HG02938 (cell line): ENCODE measurements around the gene ARHGAP19.
"Not testable (repeated sequence)": the region's sequence is repeated elsewhere in the genome, so short reads cannot be mapped to it uniquely, and the experiment has no call there.

Experiments used
- ATAC-seq: cut with Tn5 transposase; IDR thresholded peaks from one replicate; pipeline ENCODE4 v1.9.1; 2021; ENCODE audit warnings: mild to moderate bottlenecking, moderate library complexity; ENCODE audit not compliant: unreplicated experiment

ARHGAP19 gene

DNA sequence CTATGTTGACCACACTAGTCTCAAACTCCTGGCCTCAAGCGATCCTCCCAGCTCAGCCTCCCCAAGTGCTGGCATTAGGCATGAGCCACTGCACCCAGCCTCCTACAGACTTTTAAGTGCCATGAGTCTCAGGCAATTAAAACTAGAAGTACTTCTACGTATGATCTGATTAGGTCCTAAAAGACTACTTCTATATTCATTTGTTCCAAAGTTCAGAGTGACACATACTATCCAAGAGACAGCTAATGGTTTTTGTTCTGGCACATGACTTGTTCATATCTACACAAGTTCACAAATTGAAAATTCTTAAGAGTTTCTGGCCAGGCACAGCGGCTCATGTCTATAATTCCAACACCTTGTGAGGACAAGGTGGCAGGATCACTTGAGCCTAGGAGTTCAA lies 11.7 kb downstream of the ARHGAP19 start:
- no peak for ATAC-seq

DNA sequence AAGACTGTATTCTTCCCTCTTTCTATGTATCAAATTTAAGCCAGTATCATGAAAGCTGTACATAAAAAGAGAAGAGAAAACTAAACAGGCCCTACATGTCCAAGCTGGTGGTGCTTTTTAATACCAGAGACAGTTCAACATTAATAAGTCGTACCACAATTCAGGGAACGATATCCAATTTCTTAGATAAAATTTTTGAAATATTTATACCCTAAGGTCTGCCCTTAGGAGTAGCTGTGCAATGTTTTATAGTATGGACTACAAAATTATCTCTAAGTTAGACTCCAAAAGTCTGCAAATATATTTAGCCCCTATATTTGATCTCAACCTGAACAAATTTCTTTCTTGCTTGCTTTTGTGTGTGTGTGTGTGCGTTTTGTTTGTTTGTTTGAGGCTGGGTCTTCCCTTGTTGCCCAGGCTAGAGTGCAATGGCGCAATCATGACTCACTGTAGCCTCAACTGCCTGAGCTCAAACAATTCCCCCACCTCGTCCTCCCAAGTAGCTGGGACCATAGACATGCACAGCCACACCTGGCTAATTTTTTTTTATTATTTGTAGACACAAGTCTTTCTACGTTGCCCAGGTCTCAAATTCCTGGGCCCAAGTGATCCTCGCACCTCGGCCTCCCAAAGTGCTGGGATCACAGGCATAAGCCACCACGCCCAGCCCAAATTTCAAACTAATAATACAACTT lies 13.2 kb downstream of the ARHGAP19 start:
- ATAC-seq = no peak

DNA sequence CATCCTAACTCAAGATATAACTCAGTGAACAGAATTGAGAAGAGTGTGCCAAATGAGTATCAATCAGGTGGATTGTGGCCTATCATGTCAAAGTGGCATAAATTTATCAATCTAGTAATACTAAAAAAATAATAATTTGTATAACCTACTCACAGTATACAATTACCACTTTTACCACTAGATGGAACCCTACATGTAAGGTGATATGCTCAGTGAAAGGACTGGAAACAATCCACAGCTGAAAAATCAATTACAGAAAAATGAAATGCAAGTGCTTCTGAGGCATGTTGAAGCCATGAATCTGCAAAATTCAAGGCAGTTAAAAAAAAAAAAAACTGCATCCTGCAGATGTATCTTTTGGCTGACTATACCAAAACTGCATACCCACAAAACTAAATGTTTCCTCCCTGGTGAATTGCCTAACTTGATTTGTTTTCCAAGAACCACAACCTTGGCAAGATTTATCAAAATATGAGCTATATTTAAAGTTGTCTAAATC lies 13.9 kb downstream of the ARHGAP19 start:
- no peak for ATAC-seq

DNA sequence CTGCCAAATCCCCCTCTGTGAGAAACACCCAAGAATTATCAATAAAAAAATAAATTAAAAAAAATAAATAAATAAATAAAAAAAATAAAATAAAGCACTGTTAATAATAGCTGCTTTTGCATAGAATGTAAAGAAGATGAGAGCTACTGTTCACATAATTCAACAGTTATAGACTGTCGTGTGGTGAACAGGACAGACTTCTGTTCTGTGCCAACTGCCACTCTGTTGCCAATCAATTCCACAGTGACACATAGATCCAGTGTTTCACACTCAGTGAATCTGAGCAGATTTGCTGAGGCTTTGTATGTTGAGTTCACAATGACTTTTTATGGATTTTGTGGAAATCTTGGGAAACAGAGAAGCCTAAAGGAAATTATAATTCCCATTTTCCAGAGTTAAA lies 14.9 kb downstream of the ARHGAP19 start:
- ATAC-seq = no peak

DNA sequence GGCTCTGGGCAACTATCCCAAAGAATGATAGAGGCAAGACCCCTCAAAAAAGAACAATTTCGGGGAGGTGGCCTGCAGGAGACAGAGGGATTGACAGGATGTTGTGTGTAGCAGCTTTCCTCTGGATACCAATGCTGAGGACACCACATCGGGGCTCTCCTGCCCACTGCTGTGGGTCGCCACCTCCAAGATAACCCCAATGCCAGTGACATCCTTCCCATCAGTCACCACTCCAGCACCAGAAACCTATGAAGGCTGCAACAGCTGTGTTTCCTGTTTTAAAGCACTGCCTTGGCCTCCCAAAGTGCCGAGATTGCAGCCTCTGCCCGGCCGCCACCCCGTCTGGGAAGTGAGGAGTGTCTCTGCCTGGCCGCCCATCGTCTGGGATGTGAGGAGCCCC lies 17.6 kb downstream of the ARHGAP19 start:
- ATAC-seq = no peak

DNA sequence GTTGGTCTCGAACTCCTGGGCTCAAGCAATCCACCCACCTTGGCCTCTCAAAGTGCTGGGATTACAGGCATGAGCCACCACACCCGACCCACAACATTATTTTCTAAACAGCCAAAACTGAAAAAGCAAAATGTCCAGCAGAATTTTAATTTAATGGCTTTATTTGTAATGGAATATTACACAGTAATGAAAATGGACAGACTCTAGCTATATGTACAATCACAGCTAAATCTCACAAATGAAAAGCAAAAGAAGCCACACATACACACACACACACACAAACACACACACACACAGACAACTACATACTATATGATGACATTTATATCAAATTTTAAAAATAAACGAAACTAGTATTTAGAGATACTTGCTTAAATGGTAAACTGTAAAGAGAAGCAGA lies 18.7 kb downstream of the ARHGAP19 start:
- ATAC-seq = no peak

DNA sequence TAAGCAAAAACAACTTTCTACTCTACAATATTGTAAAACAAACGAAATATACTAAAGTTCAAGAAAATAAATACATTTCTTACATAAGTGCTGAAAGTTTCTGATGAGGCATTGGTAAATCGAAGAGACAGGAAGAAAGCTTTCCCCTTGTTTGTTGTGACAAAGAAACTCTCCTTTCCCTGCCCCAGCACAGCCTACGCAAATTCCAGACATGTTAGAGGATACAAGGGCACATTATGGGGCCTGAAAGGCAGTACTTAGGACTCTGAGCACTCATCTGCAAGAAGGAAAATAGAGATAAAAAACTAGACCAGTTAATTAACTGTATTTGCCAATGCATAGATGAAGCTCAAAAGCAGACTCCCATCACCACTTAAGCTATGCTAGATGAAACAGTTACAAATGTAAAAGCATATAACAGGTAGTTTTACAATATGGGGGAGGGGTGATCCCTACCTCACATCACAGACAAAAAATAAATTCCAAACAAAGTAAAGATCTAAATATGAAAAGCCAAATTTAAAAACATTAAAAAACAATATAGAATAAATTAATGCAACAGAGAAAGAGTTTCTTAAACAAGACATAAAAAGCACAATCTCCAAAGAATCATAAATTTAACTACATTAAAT lies 21.8 kb downstream of the ARHGAP19 start:
- no peak for ATAC-seq

DNA sequence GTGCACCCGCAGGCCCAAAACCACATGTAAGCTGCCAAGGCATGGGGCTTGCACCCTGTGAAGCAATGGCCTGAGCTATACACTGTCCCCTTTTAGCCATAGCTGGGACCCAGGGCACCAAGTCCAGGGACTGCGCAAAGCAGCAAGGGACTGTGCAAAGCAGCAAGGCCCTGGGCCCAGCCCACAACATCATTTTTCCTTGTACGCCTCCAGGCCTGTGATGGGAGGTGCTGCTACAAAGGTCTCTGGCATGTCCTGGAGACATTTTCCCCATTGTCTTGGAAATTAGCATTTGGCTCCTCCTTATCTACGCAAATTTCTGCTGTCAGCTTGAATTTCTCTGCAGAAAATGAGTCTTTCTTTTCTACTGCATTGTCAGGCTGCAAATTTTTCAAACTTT lies 24.8 kb downstream of the ARHGAP19 start:
- no peak for ATAC-seq

DNA sequence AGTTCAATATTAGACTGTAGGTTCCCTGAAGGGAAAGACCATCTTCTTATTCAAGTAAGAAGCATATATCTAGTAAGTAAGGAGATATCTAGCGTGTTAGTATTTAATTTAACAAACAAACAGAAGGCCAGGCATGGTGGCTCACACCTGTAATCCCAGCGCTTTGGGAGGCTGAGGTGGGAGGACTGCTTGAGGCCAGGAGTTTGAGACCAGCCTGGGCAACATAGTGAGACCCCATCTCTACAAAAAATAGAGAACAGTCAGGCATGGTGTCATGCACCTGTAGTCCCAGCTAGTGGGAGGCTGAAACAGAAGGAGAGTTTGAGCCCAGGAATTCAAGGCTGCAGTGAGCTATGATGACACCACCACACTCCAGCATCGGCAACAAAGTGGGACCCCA lies 27.3 kb downstream of the ARHGAP19 start:
- ATAC-seq = not testable (repeated sequence)

DNA sequence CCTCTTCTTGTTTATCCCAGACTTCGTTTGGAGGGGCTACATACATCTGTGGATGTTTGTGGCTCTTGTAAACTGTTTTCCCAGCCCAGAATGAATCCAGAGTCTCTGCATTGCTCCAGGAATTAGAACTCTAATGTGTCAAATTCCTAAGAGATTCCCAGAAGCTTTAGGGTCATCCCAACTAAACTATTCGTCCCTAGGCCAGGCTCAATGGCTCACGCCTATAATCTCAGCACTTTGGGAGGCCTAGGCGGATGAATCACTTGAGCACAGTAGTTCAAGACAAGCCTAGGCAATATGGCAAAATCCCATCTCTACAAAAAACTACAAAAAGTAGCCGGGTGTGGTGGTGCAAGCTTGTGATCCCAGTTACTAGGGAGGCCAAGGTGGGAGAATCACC lies 28.5 kb downstream of the ARHGAP19 start:
- ATAC-seq = no peak

DNA sequence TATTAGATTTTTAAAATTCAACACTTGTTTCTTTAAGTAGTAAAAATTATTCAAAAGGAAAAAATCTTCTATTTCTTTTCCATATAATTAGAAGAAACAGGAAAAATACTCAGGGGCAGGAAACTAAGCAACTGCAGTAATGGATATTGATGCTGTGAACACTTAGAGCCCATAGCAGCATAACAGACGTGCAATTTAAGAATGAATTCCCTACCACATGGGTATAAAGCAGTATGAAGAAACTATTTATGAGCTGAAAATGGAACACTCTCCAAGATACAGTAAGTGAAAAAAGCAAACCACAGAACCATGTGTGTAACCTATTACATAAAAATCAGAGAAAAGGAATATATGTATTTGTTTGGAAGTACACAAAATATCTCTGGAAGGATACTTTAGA lies 30.8 kb downstream of the ARHGAP19 start:
- no peak for ATAC-seq

DNA sequence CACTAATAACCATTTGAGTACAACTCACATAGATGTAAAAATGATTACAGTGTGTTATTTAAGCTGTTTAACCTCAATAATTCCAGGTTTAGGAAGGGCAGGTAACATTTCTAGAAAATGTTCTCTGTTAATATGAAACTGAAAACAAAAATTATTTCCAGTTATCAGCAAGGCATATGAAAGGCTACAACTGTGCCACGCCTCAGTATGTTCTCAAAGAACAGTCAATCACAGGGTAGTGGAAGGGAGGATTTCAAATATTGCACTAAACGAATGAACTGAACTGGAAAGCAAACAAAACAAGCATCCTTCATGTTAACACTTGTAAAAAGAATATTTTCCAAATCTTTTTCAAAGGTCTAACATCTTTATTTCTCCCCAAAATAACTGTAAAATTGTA lies 31.3 kb downstream of the ARHGAP19 start:
- ATAC-seq = no peak

DNA sequence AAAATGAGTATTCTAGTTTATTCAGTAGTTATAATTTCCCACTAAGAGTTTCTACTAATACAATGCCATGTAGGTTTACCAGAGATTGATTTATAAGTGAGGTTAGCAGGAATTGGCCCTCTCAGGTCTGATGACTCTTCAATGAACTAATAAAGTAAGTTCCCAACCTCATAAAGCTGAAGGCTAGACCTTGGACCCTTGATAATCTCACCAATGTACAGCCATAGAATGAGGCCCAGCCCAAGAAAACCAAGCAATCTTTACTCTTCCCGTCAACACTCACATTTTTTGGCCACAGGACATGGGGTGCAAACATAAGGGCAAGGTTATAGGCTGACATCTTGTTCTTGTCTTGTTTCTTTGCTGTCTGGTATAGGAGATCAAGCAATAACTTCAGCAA lies 33.3 kb downstream of the ARHGAP19 start:
- no peak for ATAC-seq

DNA sequence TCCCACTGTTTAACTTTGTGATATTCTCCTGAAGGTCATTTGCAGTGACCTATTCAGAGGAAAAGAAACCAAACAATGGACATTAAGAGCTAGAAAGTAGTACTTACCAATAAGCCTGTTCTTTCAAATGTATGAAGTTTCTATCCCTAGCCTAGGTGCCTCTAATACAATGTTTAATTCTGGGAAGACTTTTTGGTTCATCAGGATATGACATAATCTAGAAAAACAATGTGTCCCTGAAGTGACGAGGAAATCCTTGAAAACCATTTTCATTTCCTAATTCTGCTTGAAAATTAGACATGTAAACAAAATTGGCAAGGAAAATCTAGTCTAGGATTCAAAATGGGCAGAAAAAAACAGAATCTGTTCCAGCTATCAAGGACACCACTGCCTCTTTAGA lies 36.1 kb downstream of the ARHGAP19 start:
- ATAC-seq = no peak

DNA sequence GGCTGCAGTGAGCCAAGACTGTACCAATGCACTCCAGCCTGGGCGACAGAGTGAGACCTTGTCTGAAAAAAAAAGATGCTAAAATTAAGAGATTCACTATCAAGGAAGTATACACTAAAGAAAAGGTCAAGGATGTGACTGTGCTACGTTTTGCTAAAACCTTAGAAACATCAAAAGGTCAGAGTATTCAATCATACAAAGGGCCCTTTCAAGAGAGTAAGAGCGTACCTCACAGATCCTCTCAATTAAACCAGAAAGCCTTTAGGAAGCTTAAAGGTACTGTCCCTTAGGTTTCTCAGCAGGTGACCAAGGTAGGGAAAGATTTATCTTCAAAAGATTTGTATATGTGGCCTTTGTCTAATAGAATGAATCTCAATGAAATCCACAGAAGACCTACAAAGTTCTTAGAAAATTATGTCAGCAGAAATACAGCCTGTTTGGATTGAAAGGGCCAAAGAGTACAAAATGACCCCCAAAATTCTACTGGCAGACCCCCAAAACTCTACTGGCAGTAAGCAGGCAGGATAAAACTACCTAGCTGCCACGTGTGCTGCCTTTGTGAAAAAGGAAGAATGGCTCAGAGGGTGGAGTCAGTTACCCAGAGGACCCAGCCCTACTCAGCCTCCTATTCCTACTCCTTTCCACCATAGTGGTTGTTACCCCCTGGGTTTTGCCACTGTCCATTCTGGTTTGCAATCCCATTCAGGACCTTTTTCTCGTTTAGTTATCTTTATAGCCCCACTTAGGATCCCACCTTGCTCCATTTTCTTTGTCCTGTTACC lies 36.7 kb downstream of the ARHGAP19 start:
- no peak for ATAC-seq

DNA sequence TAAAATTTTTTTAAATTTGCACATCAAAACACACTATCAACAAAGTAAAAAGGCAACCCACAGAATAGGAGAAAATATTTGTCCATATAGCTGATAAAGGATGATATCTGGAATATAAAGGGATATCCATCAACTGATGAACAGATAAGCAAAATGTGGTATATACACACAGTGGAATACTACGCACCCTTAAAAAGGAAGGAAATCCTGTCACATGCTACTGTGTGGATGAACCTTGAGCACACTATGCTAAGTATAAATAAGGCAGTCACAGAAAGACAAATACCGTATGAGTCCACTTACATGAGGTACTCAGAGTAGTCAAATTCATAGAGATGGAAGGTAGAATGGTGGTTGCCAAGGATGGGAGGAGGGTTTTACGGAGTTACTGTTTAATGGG lies 37.7 kb downstream of the ARHGAP19 start:
- ATAC-seq = no peak

DNA sequence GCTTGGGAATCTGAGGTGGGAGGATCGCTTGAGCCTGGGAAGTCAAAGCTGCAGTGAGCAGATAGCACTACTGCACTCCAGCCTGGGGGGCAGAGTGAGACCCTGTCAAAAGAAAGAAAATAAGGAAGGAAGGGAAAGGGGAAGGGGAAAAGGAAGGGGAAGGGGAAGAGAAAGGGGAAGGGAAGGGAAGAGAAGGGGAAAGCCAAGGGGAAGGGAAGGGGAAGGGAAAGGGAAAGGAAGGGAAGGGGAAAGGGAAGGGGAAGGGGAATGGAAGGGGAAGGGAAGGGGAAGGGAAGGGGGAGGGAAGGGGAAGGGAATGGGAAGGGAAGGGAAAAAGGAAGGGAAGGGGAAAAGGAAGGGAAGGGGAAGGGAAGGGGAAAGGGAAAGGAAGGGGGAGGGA lies 41.5 kb downstream of the ARHGAP19 start:
- no peak for ATAC-seq

DNA sequence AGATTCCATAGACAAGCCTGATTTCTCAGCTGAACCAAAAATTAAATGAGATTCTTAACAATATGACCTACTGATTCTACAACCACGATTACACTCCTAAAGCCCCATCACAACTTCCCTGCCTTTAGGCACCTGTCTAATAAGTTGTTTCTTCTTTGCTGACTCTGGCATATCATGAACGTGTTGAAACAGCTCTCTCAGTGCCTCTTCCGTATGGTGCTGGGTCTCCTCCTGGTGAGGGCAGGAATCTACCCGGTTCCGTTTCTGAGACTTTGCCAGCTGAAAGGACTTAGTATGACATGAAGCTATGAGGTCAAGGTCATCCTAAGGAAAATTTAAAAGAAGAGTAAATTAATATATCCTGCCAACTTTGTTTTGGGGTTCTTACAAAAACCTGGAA lies 48.6 kb downstream of the ARHGAP19 start:
- no peak for ATAC-seq

DNA sequence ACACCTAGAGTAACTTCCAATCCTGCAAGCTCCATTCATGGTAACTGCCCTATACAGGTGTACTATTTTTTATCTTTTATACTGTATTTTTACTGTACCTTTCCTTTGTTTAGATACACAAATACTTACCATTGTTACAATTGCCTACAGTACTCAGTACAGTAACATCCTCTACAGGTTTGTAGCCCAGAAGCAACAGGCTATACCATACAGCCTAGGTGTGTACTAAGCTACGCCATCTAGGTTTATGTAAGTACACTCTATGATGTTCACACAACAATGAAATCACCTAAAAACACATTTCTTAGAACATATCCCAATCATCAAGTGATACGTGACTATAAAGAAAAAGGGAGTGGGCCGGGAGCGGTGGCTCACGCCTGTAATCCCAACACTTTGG lies 53.6 kb downstream of the ARHGAP19 start:
- no peak for ATAC-seq

DNA sequence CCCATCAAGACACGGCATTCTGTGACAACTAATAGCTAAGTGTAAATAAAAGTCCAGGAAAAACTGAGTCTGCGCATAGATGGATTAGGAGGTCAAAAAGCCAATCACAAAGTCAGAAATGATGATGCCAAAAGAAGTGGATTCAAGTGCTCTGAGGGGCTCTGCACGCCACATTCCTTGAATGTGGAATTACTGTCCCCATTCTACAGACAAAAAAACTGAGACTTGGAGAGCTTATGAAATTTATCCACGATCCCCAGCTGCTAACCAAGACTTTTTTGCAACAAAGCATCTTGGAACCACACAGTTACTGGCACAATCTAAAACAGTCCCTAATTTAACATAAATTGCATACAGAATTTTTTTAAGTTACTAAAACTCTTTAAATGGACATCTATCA lies 57.1 kb downstream of the ARHGAP19 start:
- no peak for ATAC-seq

DNA sequence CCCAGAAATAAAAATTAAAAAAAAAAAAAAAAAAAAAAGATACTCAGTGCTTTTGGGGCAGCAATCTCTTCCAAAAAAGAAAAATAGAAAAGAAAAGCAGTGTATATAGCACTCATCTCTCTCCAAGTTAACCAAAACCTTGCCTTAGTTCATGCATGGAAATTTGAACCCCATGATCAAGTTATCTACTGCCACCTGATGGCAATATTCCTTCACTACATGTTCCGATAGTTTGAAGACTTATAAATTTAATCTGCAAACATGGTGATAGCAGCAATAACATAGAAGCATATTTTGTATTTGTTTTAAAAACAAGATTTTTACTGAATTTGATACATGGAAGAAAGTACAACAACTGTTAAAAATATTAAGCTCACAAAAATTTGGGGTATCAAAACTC lies 58.0 kb downstream of the ARHGAP19 start:
- ATAC-seq = no peak

DNA sequence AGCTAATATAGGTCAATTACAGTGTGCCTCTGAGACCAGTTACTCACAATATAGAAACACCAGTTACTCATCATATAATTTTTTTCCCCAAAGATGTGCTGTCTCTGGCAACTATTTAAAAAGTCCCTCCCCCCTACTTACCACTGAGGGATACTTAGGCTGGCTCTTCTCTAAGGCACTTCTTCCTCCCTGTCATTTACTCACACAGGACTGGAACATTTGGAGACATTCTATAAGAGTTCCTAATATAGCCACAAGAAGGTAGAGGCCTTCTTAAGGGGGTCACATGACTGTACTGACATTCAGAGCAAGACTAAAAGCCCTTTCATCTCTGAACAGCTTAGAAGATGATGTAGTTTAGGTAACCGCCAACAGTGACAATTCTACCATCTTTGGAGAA lies 62.3 kb downstream of the ARHGAP19 start:
- ATAC-seq = no peak
